Mammary epithelial cell (primary cell): Measurements from ENCODE around the gene WNT7B.

Source experiments
- EZH2 ChIP-seq: IDR thresholded peaks from 2 replicates; pipeline ENCODE4 v1.6.1; 2012; ENCODE audit warnings: low read length, inconsistent platforms, borderline replicate concordance
- TF ChIP-seq, protein P1 (sequence below), 2 donors: IDR thresholded peaks in 1 of 2; conservative IDR thresholded peaks in 1 of 2; 2 replicates each; pipeline ENCODE4 v1.5.1; 2011 to 2012; ENCODE audit warnings: inconsistent platforms in 2 of 2, low read length in 2 of 2, mild to moderate bottlenecking in 2 of 2, control low read depth in 1 of 2, low read depth in 1 of 2; ENCODE audit not compliant: insufficient read depth in 1 of 2; ENCODE audit errors: extremely low read depth in 1 of 2

DNA sequence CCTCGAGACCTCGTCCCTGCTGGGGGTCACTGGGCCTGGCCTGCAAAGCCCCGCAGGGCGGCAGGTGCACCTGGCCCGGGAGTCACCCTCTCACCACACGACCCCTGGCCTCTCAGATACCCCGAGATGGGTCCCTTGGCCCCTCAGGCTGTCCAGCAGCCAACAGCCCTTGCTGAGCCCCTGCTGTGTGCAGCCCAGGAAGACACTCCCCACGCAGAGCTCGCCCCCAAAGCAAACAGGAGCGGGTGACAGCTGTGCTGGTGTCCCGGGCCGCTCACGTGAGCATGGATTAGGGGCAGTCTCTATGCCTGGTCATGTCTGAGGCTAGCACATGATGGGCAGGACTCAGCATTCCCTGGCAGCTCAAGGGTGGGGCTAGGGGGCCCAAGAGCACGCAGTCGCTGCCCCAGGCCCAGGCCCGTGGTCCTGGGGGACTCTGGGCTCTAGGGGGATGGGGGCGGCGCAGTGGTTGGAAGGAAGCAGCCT is 31.3 kb downstream of the WNT7B start:
- TF ChIP-seq, protein P1, sequence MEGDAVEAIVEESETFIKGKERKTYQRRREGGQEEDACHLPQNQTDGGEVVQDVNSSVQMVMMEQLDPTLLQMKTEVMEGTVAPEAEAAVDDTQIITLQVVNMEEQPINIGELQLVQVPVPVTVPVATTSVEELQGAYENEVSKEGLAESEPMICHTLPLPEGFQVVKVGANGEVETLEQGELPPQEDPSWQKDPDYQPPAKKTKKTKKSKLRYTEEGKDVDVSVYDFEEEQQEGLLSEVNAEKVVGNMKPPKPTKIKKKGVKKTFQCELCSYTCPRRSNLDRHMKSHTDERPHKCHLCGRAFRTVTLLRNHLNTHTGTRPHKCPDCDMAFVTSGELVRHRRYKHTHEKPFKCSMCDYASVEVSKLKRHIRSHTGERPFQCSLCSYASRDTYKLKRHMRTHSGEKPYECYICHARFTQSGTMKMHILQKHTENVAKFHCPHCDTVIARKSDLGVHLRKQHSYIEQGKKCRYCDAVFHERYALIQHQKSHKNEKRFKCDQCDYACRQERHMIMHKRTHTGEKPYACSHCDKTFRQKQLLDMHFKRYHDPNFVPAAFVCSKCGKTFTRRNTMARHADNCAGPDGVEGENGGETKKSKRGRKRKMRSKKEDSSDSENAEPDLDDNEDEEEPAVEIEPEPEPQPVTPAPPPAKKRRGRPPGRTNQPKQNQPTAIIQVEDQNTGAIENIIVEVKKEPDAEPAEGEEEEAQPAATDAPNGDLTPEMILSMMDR (conservative IDR thresholded peaks at IDR 0.05 in 1 of 2, IDR thresholded peaks at IDR 0.05 in 1 of 2; ENCODE audit: extremely low read depth in 1 of 2, insufficient read depth in 1 of 2, low read depth in 1 of 2, low read length in 2 of 2), result no peak
- no peak for TF ChIP-seq EZH2
